WTC11 (cell line): ENCODE results near the gene SALL3.

Experiments
- NR2C2 ChIP-seq: sonication (generic); formaldehyde crosslinking; IDR thresholded peaks from 2 replicates; pipeline ENCODE4 v1.8.0; 2022; ENCODE audit warnings: mild to moderate bottlenecking, missing genetic modification reagents
- TF ChIP-seq, protein P1 (sequence below): fragments of 200-600 bp; IDR thresholded peaks from 2 replicates; pipeline ENCODE4 v1.8.0; 2022; ENCODE audit warnings: antibody characterized with exemption

DNA sequence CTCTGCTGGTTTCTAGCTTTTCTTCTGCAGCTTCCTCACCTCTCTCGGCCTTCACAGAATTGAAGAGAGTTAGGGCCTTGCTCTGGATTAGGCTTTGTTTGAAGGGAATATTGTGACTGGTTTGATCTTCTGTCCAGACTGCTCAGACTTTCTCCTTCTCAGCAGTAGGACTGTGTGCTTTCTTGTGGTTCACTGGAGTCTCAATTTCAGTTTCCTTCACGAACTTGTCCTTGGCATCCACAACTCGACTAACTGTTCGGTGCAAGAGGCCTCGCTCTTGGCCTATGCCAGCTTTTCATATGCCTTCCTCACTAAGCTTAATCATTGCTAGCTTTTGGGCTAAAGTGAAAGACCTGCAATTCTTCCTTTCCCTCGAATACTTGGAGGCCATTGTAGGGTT is 18.9 kb upstream of the SALL3 start:
- no peak for TF ChIP-seq NR2C2 (CRISPR knock-in tag)
- TF ChIP-seq, protein P1, sequence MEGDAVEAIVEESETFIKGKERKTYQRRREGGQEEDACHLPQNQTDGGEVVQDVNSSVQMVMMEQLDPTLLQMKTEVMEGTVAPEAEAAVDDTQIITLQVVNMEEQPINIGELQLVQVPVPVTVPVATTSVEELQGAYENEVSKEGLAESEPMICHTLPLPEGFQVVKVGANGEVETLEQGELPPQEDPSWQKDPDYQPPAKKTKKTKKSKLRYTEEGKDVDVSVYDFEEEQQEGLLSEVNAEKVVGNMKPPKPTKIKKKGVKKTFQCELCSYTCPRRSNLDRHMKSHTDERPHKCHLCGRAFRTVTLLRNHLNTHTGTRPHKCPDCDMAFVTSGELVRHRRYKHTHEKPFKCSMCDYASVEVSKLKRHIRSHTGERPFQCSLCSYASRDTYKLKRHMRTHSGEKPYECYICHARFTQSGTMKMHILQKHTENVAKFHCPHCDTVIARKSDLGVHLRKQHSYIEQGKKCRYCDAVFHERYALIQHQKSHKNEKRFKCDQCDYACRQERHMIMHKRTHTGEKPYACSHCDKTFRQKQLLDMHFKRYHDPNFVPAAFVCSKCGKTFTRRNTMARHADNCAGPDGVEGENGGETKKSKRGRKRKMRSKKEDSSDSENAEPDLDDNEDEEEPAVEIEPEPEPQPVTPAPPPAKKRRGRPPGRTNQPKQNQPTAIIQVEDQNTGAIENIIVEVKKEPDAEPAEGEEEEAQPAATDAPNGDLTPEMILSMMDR, result no peak
